Body of pancreas (tissue), 4 donors: Measurements from ENCODE around the gene SHISA5. TPM values are rescaled to one million over a fixed set of nuclear protein-coding genes. Genes with fewer than 3 reads are reported as not detected.

ENCODE experiments used
- ATAC-seq: fragments of 150-250 bp; one replicate; pipeline ENCODE4 v1.9.1; 2016
- DNase-seq, 4 donors: peaks; one replicate each; pipeline ENCODE4 v3.0.0-alpha.2; 2019
- H3K27ac ChIP-seq, 4 donors: fragments of 200-600 bp; sonication (generic); 1 replicate in 3 of 4; 2 replicates in 1 of 4; pipeline versions ENCODE4 v1.5.1 to v1.6.1; 2016 to 2019; ENCODE audit warnings: mild to moderate bottlenecking in 1 of 4, mixed read lengths in 1 of 4, moderate library complexity in 1 of 4
- H3K27me3 ChIP-seq, 2 donors: fragments of 200-600 bp; sonication (generic); one replicate each; pipeline ENCODE4 v1.6.0; 2016; ENCODE audit warnings: mild to moderate bottlenecking in 1 of 2
- H3K36me3 ChIP-seq, 2 donors: fragments of 200-600 bp; sonication (generic); replicated peaks in 1 of 2; 2 replicates each; pipeline ENCODE4 v1.5.1; 2016; ENCODE audit warnings: low read depth in 2 of 2; ENCODE audit not compliant: insufficient read depth in 1 of 2
- H3K4me1 ChIP-seq: fragments of 200-600 bp; sonication (generic); one replicate; pipeline ENCODE4 v1.6.0; 2016
- H3K4me3 ChIP-seq, 2 donors: fragments of 200-600 bp; sonication (generic); 1 replicate in 1 of 2; 2 replicates in 1 of 2; pipeline ENCODE4 v1.5.1; 2016 to 2019
- H3K9me3 ChIP-seq, 3 donors: fragments of 200-600 bp; sonication (generic); 1 replicate in 2 of 3; 2 replicates in 1 of 3; pipeline ENCODE4 v1.5.1; 2016
- POLR2A ChIP-seq, 3 donors: fragments of 450-650 bp; IDR thresholded peaks; one replicate each; pipeline ENCODE4 v1.6.1; 2016; ENCODE audit warnings: antibody characterized with exemption in 3 of 3, mild to moderate bottlenecking in 2 of 3
- WGBS, 2 donors: methylation state at CpG; one replicate each; pipeline ENCODE4 v1.1.5; 2017; 5-methylcytosine and 5-hydroxymethylcytosine counted together
- intact Hi-C: fragments of 100-400 bp; cut with DNase I; formaldehyde crosslinking; loops from one replicate; pipeline ENCODE4 v1.15.1; 2023
- total RNA-seq, 2 donors: library from RNA; depleted of rRNA; stranded (reverse); fragments of >200 nt; gene quantifications; one replicate each; pipeline ENCODE4 v1.1.0, GENCODE V29; 2016
- TF ChIP-seq, protein P1 (sequence below), 7 experiments: fragments of 450-650 bp in 4 of 7; fragments of 200-600 bp in 3 of 7; sonication (generic) in 3 of 7; IDR thresholded peaks; one replicate each; pipeline ENCODE4 v1.5.1; 2016 to 2019; ENCODE audit warnings: antibody characterized with exemption in 7 of 7

SHISA5 gene
- total RNA-seq, 2 donors from 2014 or later: 46.5 to 48.5 TPM

DNA sequence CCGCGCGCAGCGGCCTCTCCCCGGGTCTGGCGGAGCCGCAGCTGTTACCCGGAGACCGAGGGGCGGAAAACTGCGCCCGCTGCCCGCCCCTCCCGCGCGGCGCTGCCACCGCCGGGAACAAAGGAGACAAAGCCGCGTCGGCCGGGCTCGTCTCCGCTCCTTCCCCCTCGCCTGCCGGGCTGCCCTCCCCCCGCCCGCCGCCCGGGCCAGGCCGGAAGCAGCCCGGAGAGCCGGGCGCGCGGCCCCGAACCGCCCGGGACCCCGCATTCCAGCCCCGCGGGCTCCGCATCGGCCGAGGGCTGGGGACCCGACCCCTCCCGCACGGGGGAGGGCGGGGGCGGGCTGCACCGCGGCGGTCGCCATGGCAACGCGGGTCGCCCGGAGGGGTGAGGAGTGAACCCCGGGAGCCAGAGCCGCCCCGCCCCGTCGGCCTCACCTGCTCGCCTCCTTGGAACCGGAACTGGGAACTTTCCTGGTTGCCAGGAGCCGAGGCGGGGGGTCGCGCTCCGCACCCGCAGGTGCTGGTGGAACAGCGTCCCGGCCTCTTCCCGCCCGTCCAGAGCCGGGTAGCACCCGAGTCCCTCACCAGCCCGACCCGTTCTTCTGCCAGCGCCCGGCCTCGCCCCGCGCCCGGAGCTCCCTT is 74.5 kb downstream of the SHISA5 start:
- peak; percentile 79 to 85 (median 84) for DNase-seq
- Histone ChIP-seq H3K4me3 (peak overlapping the region; percentile 39 to 69), H3K9me3 (no peaks in the 10 kb centered on the region), H3K4me1 (peaks cover 59% of the 10 kb centered on the region), H3K36me3 (no peaks in the 10 kb centered on the region), H3K27ac (peak overlapping the region; percentile 90 to 96 (median 94)), H3K27me3 (no peaks in the 10 kb centered on the region)
- TF ChIP-seq POLR2A (IDR thresholded peaks at IDR 0.05): peak in 1 of 3 donors; percentile 77
- TF ChIP-seq, protein P1, sequence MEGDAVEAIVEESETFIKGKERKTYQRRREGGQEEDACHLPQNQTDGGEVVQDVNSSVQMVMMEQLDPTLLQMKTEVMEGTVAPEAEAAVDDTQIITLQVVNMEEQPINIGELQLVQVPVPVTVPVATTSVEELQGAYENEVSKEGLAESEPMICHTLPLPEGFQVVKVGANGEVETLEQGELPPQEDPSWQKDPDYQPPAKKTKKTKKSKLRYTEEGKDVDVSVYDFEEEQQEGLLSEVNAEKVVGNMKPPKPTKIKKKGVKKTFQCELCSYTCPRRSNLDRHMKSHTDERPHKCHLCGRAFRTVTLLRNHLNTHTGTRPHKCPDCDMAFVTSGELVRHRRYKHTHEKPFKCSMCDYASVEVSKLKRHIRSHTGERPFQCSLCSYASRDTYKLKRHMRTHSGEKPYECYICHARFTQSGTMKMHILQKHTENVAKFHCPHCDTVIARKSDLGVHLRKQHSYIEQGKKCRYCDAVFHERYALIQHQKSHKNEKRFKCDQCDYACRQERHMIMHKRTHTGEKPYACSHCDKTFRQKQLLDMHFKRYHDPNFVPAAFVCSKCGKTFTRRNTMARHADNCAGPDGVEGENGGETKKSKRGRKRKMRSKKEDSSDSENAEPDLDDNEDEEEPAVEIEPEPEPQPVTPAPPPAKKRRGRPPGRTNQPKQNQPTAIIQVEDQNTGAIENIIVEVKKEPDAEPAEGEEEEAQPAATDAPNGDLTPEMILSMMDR (IDR thresholded peaks at IDR 0.05): no peak
- WGBS, 2 donors: 0% methylated on average over 1 to 82 of the region's 86 CpGs
- peak; percentile 59 for ATAC-seq
- intact Hi-C loops: no loop called here

DNA sequence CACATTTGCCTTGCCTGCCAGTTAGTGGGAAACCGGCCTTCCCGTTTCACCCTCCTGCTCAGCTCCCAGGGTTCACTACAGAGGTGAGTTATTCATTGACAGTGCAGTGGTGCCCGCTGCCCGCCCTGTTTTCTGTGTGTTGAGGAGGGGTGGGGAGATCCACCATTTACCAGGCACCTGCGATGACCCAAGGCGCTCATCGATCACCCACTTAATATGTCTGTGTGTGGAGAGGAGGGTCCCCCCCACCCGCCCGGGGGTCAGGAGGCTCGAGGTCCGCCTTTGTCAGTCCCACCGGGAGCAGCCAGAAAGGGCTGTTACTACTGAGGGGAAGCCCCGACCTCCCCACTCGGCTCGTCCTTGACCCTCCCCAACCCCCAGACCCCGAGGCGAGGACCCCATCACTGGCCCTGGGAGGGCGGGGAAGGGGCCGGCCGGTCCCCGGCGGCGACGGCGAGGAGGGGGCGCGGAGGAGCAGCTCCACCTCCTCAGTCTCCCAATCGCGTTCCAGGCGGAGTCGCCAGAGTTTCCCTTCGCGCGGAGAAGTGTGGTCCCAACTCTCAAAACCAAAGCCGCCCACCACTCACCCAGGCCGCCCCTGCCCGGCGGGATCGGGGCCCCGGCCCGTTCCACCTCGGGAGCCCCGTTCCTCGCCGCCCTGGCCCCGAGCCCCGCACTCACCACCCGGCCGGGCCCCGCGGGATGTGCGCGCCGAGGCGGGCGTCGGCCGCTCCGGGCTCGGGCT is 75.2 kb downstream of the SHISA5 start:
- no peaks in the 10 kb centered on the region for H3K36me3 ChIP-seq
- DNase-seq: peak; percentile 74 to 85 (median 84)
- WGBS, 2 donors: 1% methylated on average over 59 of the region's 60 CpGs; no CpG with 5 or more reads in 1 of the 2 donors
- intact Hi-C loops: no loop called here
- TF ChIP-seq POLR2A (IDR thresholded peaks at IDR 0.05): peak; percentile 52 to 67 (median 54)
- TF ChIP-seq, protein P1 (IDR thresholded peaks at IDR 0.05): no peak
- H3K9me3 ChIP-seq: no peaks in the 10 kb centered on the region
- H3K4me1 ChIP-seq: peaks cover 66% of the 10 kb centered on the region
- peak; percentile 52 for ATAC-seq
- H3K4me3 ChIP-seq: peak overlapping the region; percentile 39 to 69
- no peaks in the 10 kb centered on the region for H3K27me3 ChIP-seq
- H3K27ac ChIP-seq: peak overlapping the region; percentile 90 to 96 (median 94)

DNA sequence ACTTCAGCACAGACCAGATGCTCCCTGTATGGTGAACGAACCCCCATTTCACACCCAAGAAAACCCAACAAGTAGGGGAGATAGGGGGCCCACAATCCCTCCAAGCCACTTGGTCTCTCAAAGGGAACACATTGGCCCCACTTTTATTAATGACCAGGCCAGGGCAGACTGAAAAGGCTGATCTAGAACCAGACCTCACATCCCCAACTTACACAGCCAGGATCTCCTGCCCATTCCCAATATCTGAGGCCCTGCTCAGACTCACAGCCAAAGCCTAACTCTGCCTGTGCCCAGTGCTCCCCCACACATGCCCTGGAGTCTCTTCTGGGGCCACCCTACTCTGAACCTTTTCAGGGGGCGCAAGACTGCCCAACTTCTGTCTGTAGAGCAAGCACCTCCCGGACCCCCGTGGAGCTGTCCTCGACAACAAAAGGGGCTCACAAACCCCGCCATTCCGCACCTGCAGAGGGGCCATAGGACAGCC is 75.8 kb downstream of the SHISA5 start:
- ATAC-seq: no peak

DNA sequence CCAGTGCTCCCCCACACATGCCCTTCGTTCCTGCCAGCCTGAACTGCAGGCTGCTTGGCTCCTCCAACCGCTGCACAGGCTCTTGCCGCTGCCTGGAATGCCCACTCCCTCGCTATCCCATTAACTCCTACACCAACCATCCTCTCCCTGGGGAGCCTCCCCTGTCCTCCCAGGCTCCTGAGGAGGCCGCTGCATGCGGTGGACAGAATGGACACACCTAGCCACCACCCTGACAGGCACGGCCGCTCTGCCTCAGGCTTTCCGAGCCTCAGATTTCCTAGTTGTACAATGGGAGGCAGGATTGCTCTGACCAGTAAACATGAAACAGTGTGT is 76.4 kb downstream of the SHISA5 start:
- H3K27ac ChIP-seq: peak overlapping the region; percentile 1 to 96 (median 94)
- peaks cover 0 to 4% of the 10 kb centered on the region in 2 donors for H3K36me3 ChIP-seq
- intact Hi-C loops: no loop called here
- 57 to 75% methylated on average over 9 of the region's 9 CpGs for WGBS, 2 donors
- H3K27me3 ChIP-seq: no peaks in the 10 kb centered on the region
- H3K4me1 ChIP-seq: peaks cover 77% of the 10 kb centered on the region
- no peak overlapping the region for H3K4me3 ChIP-seq
- ATAC-seq (no peak), DNase-seq (no peak)
- TF ChIP-seq, protein P1 (IDR thresholded peaks at IDR 0.05): no peak
- no peaks in the 10 kb centered on the region for H3K9me3 ChIP-seq

More for the DNA sequence above, 75.8 kb downstream of the SHISA5 start:
- peaks cover 0 to 4% of the 10 kb centered on the region in 2 donors for H3K36me3 ChIP-seq
- no peak overlapping the region for H3K4me3 ChIP-seq
- no peaks in the 10 kb centered on the region for H3K27me3 ChIP-seq
- WGBS, 2 donors: 25% methylated on average over 7 of the region's 7 CpGs; no CpG with 5 or more reads in 1 of the 2 donors
- no peaks in the 10 kb centered on the region for H3K9me3 ChIP-seq
- no peak for TF ChIP-seq POLR2A (IDR thresholded peaks at IDR 0.05)
- TF ChIP-seq, protein P1 (IDR thresholded peaks at IDR 0.05): no peak
- intact Hi-C loops: no loop called here
- DNase-seq: no peak
- peaks cover 72% of the 10 kb centered on the region for H3K4me1 ChIP-seq
- H3K27ac ChIP-seq: peak overlapping the region; percentile 90 to 96 (median 94)
